ENCODE measurements around the gene ANTKMT. TPM values are rescaled to one million over a fixed set of nuclear protein-coding genes. Genes with fewer than 3 reads are reported as not detected.

ANTKMT gene
- total RNA-seq, 1 donor from 2014 or later, result 7.5 TPM

DNA sequence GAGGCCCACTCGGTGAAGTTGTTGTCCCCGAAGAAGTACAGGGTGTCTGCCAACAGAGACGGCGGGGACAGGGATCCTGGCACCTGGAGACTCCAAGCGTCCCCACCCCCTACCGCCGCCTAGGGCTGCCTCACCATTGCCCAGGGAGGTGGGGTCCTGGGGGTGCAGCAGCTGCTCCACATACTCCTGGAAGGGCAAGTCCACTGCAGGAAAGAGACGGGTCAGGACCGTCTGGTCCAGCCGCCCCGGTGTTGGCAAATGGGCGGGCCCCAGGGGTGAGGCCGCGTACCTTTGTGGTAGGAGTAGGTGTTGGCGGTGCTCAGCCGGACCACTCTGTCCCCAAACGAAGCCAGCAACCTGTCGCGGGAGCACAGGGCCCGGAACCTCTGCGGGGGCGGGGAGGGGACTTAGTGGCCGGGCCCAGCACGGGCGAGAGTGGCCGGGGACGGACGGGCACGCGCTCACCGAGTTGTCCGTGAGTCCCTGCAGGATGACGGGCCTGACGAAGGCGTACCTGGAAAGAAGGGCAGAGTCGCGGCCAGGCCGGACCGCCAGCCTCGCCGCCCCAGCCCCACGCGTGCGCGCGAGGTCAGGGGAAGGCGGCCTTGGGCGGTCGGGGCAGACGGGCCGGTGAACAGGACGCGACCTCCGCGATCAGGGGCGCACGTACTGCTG, 37.4 kb upstream of the ANTKMT start:
- Mint-ChIP-seq H3K4me3 (peak overlapping the region; percentile 82), H3K9me3 (no peaks in the 10 kb centered on the region), H3K27me3 (ENCODE audit: insufficient read depth, low read depth) (peaks cover 10% of the 10 kb centered on the region), H3K27ac (no peak overlapping the region), H3K36me3 (peaks cover 3% of the 10 kb centered on the region), H3K4me1 (peaks cover 25% of the 10 kb centered on the region)
- H3K4me1 ChIP-seq, result peaks cover 14% of the 10 kb centered on the region
- peak overlapping the region; percentile 87 for H3K4me2 ChIP-seq
- no peak overlapping the region for H3K9ac ChIP-seq
- H3K27ac ChIP-seq, result no peak overlapping the region
- peak; percentile 33 for DNase-seq (ENCODE audit: low spot score)
- no peak overlapping the region for H2AFZ ChIP-seq (replicated peaks)
- H3F3A ChIP-seq (ENCODE audit: low read depth), result peaks cover 57% of the 10 kb centered on the region
- peaks cover 2% of the 10 kb centered on the region for H3K36me3 ChIP-seq
- no peaks in the 10 kb centered on the region for H3K27me3 ChIP-seq
- peaks cover 34% of the 10 kb centered on the region for H4K20me1 ChIP-seq (ENCODE audit: low read depth)
- peak overlapping the region; percentile 55 for H3K4me3 ChIP-seq
- H3K9me3 ChIP-seq (ENCODE audit: low read depth), result no peaks in the 10 kb centered on the region
- TF ChIP-seq, protein P1, sequence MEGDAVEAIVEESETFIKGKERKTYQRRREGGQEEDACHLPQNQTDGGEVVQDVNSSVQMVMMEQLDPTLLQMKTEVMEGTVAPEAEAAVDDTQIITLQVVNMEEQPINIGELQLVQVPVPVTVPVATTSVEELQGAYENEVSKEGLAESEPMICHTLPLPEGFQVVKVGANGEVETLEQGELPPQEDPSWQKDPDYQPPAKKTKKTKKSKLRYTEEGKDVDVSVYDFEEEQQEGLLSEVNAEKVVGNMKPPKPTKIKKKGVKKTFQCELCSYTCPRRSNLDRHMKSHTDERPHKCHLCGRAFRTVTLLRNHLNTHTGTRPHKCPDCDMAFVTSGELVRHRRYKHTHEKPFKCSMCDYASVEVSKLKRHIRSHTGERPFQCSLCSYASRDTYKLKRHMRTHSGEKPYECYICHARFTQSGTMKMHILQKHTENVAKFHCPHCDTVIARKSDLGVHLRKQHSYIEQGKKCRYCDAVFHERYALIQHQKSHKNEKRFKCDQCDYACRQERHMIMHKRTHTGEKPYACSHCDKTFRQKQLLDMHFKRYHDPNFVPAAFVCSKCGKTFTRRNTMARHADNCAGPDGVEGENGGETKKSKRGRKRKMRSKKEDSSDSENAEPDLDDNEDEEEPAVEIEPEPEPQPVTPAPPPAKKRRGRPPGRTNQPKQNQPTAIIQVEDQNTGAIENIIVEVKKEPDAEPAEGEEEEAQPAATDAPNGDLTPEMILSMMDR (IDR thresholded peaks at IDR 0.05), result no peak
- TF ChIP-seq EZH2 (IDR thresholded peaks at IDR 0.05) (no peak), EZH2phosphoT487 (IDR thresholded peaks at IDR 0.05) (no peak)
- H3K79me2 ChIP-seq (ENCODE audit: low read depth), result peaks cover 34% of the 10 kb centered on the region

GRCh38 chr16:684071-684794, 36.7 kb upstream of the ANTKMT start, which contains the start of gene JMJD8:
Gene JMJD8 (minus strand): TSS chr16:684334. CDS start chr16:684319, 15 bp downstream.
- peaks cover 34% of the 10 kb centered on the region for H4K20me1 ChIP-seq (ENCODE audit: low read depth)
- Mint-ChIP-seq H3K4me1 (peaks cover 26% of the 10 kb centered on the region), H3K4me3 (peak within 1 kb of the TSS; percentile 82), H3K27me3 (ENCODE audit: insufficient read depth, low read depth) (peaks cover 10% of the 10 kb centered on the region), H3K36me3 (peaks cover 3% of the 10 kb centered on the region), H3K27ac (no peak within 1 kb of the TSS), H3K9me3 (no peaks in the 10 kb centered on the region)
- H3K4me3 ChIP-seq, result peak within 1 kb of the TSS; percentile 55
- H3K9ac ChIP-seq, result no peak within 1 kb of the TSS
- H3K27ac ChIP-seq, result no peak within 1 kb of the TSS
- peaks cover 2% of the 10 kb centered on the region for H3K36me3 ChIP-seq
- H3F3A ChIP-seq (ENCODE audit: low read depth), result peaks cover 50% of the 10 kb centered on the region
- peak within 1 kb of the TSS; percentile 87 for H3K4me2 ChIP-seq
- peaks cover 14% of the 10 kb centered on the region for H3K4me1 ChIP-seq
- H3K9me3 ChIP-seq (ENCODE audit: low read depth), result no peaks in the 10 kb centered on the region
- peaks cover 41% of the 10 kb centered on the region for H3K79me2 ChIP-seq (ENCODE audit: low read depth)
- H3K27me3 ChIP-seq, result no peaks in the 10 kb centered on the region
- DNase-seq (ENCODE audit: low spot score), result peak; percentile 97
- TF ChIP-seq EZH2 (IDR thresholded peaks at IDR 0.05), result no peak
- TF ChIP-seq EZH2phosphoT487 (IDR thresholded peaks at IDR 0.05), result no peak
- TF ChIP-seq, protein P1 (IDR thresholded peaks at IDR 0.05), result no peak
- no peak within 1 kb of the TSS for H2AFZ ChIP-seq (replicated peaks)

GRCh38 chr16:684961-685696, 35.8 kb upstream of the ANTKMT start:
- no peak for DNase-seq (ENCODE audit: low spot score)
- peaks cover 3% of the 10 kb centered on the region for H3K36me3 Mint-ChIP-seq
- H3K27ac ChIP-seq, result no peak overlapping the region
- H3K9me3 ChIP-seq (ENCODE audit: low read depth), result no peaks in the 10 kb centered on the region
- no peak overlapping the region for H2AFZ ChIP-seq (replicated peaks)
- H3K4me1 Mint-ChIP-seq, result peaks cover 30% of the 10 kb centered on the region
- peaks cover 34% of the 10 kb centered on the region for H4K20me1 ChIP-seq (ENCODE audit: low read depth)
- no peaks in the 10 kb centered on the region for H3K27me3 ChIP-seq
- H3K9ac ChIP-seq, result no peak overlapping the region
- no peak overlapping the region for H3K4me3 ChIP-seq
- no peaks in the 10 kb centered on the region for H3K9me3 Mint-ChIP-seq
- no peak overlapping the region for H3K4me2 ChIP-seq
- peaks cover 43% of the 10 kb centered on the region for H3K79me2 ChIP-seq (ENCODE audit: low read depth)
- H3K4me3 Mint-ChIP-seq, result no peak overlapping the region
- H3K27ac Mint-ChIP-seq, result no peak overlapping the region
- peaks cover 14% of the 10 kb centered on the region for H3K4me1 ChIP-seq
- TF ChIP-seq EZH2phosphoT487 (IDR thresholded peaks at IDR 0.05), result no peak
- TF ChIP-seq, protein P1 (IDR thresholded peaks at IDR 0.05), result no peak
- TF ChIP-seq EZH2 (IDR thresholded peaks at IDR 0.05), result no peak
- H3K36me3 ChIP-seq, result peaks cover 2% of the 10 kb centered on the region
- peaks cover 13% of the 10 kb centered on the region for H3K27me3 Mint-ChIP-seq (ENCODE audit: insufficient read depth, low read depth)
- peaks cover 51% of the 10 kb centered on the region for H3F3A ChIP-seq (ENCODE audit: low read depth)
